PC-9 (cell line): ENCODE measurements around the gene HS6ST1. TPM values are rescaled to one million over a fixed set of nuclear protein-coding genes. Genes with fewer than 3 reads are reported as not detected.

ENCODE experiments used
- Bru-seq: library from RNA; stranded (reverse); fragments of 400-500 nt; gene quantifications from one replicate; lab custom pipeline; 2021; lab: Mats Ljungman, UMichigan
- BruChase-seq, 2 experiments: library from RNA; stranded (reverse); fragments of 400-500 nt; gene quantifications; one replicate each; lab custom pipeline; 2021; lab: Mats Ljungman, UMichigan
- BruUV-seq: library from RNA; stranded (reverse); fragments of 400-500 nt; replicated peaks from 2 replicates; lab custom pipeline; 2021; lab: Mats Ljungman, UMichigan
- CTCF ChIA-PET: fragments of 300-600 bp; sonication (Branson Sonifier 250); formaldehyde crosslinking; loops from one replicate; lab custom pipeline; 2022; ENCODE audit warnings: antibody characterized with exemption; lab: Charles Lee
- POLR2A ChIA-PET: fragments of 300-600 bp; sonication (Branson Sonifier 250); formaldehyde crosslinking; loops from one replicate; lab custom pipeline; 2022; ENCODE audit warnings: antibody characterized with exemption; ENCODE audit not compliant: unreplicated experiment; lab: Charles Lee
- DNase-seq, 2 experiments: peaks; one replicate each; pipeline versions ENCODE4 v3.0.0 to v3.0.0-alpha.2; 2015 to 2022; ENCODE audit warnings: mixed read lengths in 1 of 2
- H2AFZ ChIP-seq: fragments of 200-600 bp; sonication (generic); 2 replicates; pipeline ENCODE4 v1.8.1; 2017; ENCODE audit warnings: antibody characterized with exemption
- H3F3A ChIP-seq: fragments of 200-600 bp; sonication (generic); 2 replicates; pipeline ENCODE4 v1.8.1; 2017; ENCODE audit warnings: antibody characterized with exemption, mild to moderate bottlenecking, low read depth; ENCODE audit not compliant: insufficient read depth
- H3K27ac ChIP-seq: fragments of 200-600 bp; sonication (generic); 2 replicates; pipeline ENCODE4 v1.6.1; 2016; ENCODE audit warnings: mixed run types
- H3K27me3 ChIP-seq: fragments of 200-600 bp; sonication (generic); 2 replicates; pipeline ENCODE4 v1.6.1; 2016; ENCODE audit warnings: low read depth, mixed run types; ENCODE audit not compliant: insufficient read depth
- H3K36me3 ChIP-seq: fragments of 200-600 bp; sonication (generic); 2 replicates; pipeline ENCODE4 v1.6.1; 2016; ENCODE audit warnings: low read depth, mixed run types
- H3K4me1 ChIP-seq: fragments of 200-600 bp; sonication (generic); replicated peaks from 2 replicates; pipeline ENCODE4 v1.6.1; 2016; ENCODE audit warnings: mixed run types; ENCODE audit not compliant: insufficient read depth
- H3K4me2 ChIP-seq: fragments of 200-600 bp; sonication (generic); 2 replicates; pipeline ENCODE4 v1.6.1; 2017; ENCODE audit warnings: mixed run types
- H3K4me3 ChIP-seq: fragments of 200-600 bp; sonication (generic); 2 replicates; pipeline ENCODE4 v1.6.1; 2016; ENCODE audit warnings: mixed run types
- H3K79me2 ChIP-seq: fragments of 200-600 bp; sonication (generic); 2 replicates; pipeline ENCODE4 v1.6.1; 2017; ENCODE audit warnings: low read depth, mixed run types
- H3K9me2 ChIP-seq: fragments of 200-600 bp; sonication (generic); 2 replicates; pipeline ENCODE4 v1.8.1; 2017; ENCODE audit warnings: mild to moderate bottlenecking; ENCODE audit not compliant: insufficient read depth
- H3K9me3 ChIP-seq: fragments of 200-600 bp; sonication (generic); 2 replicates; pipeline ENCODE4 v1.8.1; 2016; ENCODE audit warnings: low read depth; ENCODE audit not compliant: insufficient read depth
- H4K20me1 ChIP-seq: fragments of 200-600 bp; sonication (generic); 2 replicates; pipeline ENCODE4 v1.8.1; 2017; ENCODE audit not compliant: insufficient read depth
- CTCF ChIP-seq: fragments of 200-600 bp; sonication (generic); conservative IDR thresholded peaks from 2 replicates; pipeline ENCODE4 v1.6.1; 2017; ENCODE audit warnings: mixed run types, antibody characterized with exemption, mild to moderate bottlenecking, moderate library complexity
- EZH2 ChIP-seq: fragments of 200-600 bp; sonication (generic); IDR thresholded peaks from 2 replicates; pipeline ENCODE4 v1.8.0; 2017; ENCODE audit warnings: antibody characterized with exemption, low read depth
- intact Hi-C: fragments of 100-400 bp; cut with micrococcal nuclease; formaldehyde crosslinking; loops from one replicate; pipeline ENCODE4 v1.10.0; 2022; ENCODE audit not compliant: unreplicated experiment
- long read RNA-seq: library from polyadenylated mRNA; stranded (forward); transcript quantifications from one replicate; pipeline ENCODE4 v2.0.0, GENCODE V29; 2022
- total RNA-seq: library from RNA; stranded (reverse); gene quantifications from 2 replicates; pipeline ENCODE4 v1.2.3, GENCODE V29; 2021

The HS6ST1 gene, protein sequence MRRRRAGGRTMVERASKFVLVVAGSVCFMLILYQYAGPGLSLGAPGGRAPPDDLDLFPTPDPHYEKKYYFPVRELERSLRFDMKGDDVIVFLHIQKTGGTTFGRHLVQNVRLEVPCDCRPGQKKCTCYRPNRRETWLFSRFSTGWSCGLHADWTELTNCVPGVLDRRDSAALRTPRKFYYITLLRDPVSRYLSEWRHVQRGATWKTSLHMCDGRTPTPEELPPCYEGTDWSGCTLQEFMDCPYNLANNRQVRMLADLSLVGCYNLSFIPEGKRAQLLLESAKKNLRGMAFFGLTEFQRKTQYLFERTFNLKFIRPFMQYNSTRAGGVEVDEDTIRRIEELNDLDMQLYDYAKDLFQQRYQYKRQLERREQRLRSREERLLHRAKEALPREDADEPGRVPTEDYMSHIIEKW
- total RNA-seq = 20.2 and 26.2 TPM in 2 replicates
- percentile 56 among the genes with signal in this experiment for Bru-seq, nascent RNA
- percentile 58 among the genes with signal in this experiment for BruChase-seq, experiment 1, labeled RNA remaining after a 2-hour chase
- BruChase-seq, experiment 2, labeled RNA remaining after a 6-hour chase = percentile 62 among the genes with signal in this experiment
- long read RNA-seq, partial matches to known transcripts = 0 of 33 reads
- long read RNA-seq, other reads (novel, unspliced or antisense) = 31 of 33 reads

- H3K79me2 ChIP-seq = peaks cover 39% of the 10 kb centered on the region
- H4K20me1 ChIP-seq = peaks cover 38% of the 10 kb centered on the region
- CTCF ChIA-PET = no interaction called here
- peak within 1 kb of the TSS; percentile 96 for H3K4me3 ChIP-seq
- H3F3A ChIP-seq = no peaks in the 10 kb centered on the region
- POLR2A ChIA-PET = no interaction called here
- H3K4me1 ChIP-seq = peaks cover 6% of the 10 kb centered on the region
- H3K9me2 ChIP-seq = no peaks in the 10 kb centered on the region
- peak; percentile 49 to 90 for DNase-seq
- no peaks in the 10 kb centered on the region for H3K36me3 ChIP-seq
- H3K4me2 ChIP-seq = peak within 1 kb of the TSS; percentile 98
- BruUV-seq = no TSS peak
- H3K27me3 ChIP-seq = no peaks in the 10 kb centered on the region
- intact Hi-C loops = loop anchor here (10.0 kb wide), 1 partner anchor 434 kb away; the partner anchor contains the start of gene AMMECR1L
- H3K27ac ChIP-seq = no peak within 1 kb of the TSS
- peak within 1 kb of the TSS; percentile 88 for H2AFZ ChIP-seq
- TF ChIP-seq CTCF (no peak), EZH2 (no peak)
- no peaks in the 10 kb centered on the region for H3K9me3 ChIP-seq
Measured at GRCh38 chr2:128318776-128319464, at the start of gene HS6ST1. TSS of gene HS6ST1 (minus strand) at chr2:128318868. CDS start at chr2:128318563, 305 bp downstream.

GRCh38 chr2:128367601-128368359 lies 49.1 kb upstream of the HS6ST1 start:
- BruUV-seq = no TSS peak
- ChIA-PET CTCF (no interaction called here), POLR2A (no interaction called here)

More at GRCh38 chr2:128367601-128368359, 49.1 kb upstream of the HS6ST1 start:
- Histone ChIP-seq H3K4me1 (no peaks in the 10 kb centered on the region), H3K9me3 (no peaks in the 10 kb centered on the region), H3K79me2 (no peaks in the 10 kb centered on the region), H3K36me3 (no peaks in the 10 kb centered on the region), H3K4me2 (no peak overlapping the region), H3F3A (no peaks in the 10 kb centered on the region), H3K9me2 (no peaks in the 10 kb centered on the region), H3K27me3 (no peaks in the 10 kb centered on the region), H3K27ac (no peak overlapping the region), H3K4me3 (no peak overlapping the region), H2AFZ (no peak overlapping the region), H4K20me1 (no peaks in the 10 kb centered on the region)
- no peak for DNase-seq
- TF ChIP-seq CTCF = no peak
- intact Hi-C loops = no loop called here
